SKM-1 treated with dmso at 0.1 percent for 144 hours (cell line): ENCODE results near the gene LRWD1.
"Not testable (repeated sequence)": the region's sequence is repeated elsewhere in the genome, so short reads cannot be mapped to it uniquely, and the experiment has no call there.

Experiments
- DNase-seq: peaks from one replicate; lab custom pipeline; 2025; ENCODE audit not compliant: unreplicated experiment; lab: John Stamatoyannopoulos, UW

Gene LRWD1

GRCh38 chr7:102467581-102468477 is 3.0 kb downstream of the LRWD1 start:
- no peak for DNase-seq

GRCh38 chr7:102468478-102469350 is 3.9 kb downstream of the LRWD1 start:
- DNase-seq, result no peak

GRCh38 chr7:102469351-102469971 is 4.7 kb downstream of the LRWD1 start:
- no peak for DNase-seq

- DNase-seq, result no peak
These were observed 5.4 kb downstream of the LRWD1 start for GRCh38 chr7:102469972-102470825.

DNA sequence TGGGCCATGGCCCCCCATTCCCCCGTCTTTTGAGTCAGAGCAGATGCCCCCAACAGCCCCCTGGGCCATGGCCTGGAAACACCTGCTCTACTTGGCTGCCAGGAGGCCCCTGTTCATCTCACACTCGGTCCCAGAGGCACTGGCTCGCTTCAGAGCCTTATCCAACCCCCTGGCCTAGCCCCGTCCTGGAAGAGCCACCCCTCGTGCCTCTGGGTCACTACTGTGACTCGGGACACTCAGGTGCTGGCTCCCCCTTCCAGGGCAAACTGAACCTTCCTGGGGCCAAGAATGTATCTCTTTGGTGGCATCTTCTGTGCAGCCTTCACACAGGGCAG is 7.0 kb downstream of the LRWD1 start:
- DNase-seq, result no peak

DNA sequence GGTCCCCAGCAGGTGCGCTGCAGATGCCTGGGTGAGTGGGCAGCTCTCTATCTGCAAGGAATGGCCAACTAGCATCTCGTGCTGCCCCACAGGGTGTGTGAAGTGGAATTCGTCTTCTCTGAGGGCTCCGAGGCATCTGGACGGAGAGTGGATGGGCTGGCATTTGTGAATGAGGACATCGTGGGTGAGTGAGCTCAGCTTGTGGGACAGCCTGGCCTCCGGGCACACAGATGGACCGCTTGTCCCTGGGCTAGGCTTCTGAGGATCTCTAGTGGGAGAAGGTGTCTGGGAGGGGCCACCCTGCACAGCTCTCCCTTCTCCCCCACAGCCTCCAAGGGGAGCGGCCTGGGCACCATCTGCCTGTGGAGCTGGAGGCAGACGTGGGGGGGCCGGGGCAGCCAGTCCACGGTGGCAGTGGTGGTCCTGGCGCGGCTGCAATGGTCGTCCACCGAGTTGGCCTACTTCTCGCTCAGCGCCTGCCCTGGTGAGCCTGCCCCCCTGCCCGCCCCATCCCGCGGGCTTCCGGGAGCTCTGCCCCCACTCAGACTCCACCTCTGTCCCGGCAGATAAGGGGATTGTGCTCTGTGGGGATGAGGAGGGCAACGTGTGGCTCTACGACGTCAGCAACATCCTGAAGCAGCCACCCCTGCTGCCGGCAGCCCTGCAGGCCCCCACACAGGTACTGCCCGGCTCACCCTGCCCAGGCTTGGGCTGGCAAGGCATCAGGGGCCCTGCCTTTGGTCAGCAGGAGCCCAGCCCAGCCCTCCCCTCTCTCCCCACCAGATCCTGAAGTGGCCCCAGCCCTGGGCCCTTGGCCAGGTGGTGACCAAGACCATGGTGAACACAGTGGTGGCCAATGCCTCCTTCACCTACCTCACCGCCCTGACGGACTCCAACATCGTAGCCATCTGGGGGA is 7.6 kb downstream of the LRWD1 start:
- DNase-seq, result no peak

- no peak for DNase-seq
These were observed 8.6 kb downstream of the LRWD1 start for GRCh38 chr7:102473271-102473991.

- not testable (repeated sequence) for DNase-seq
These were observed 9.3 kb downstream of the LRWD1 start for GRCh38 chr7:102474116-102474515.

GRCh38 chr7:102474736-102475435 is 10.1 kb downstream of the LRWD1 start:
- DNase-seq, result not testable (repeated sequence)

DNA sequence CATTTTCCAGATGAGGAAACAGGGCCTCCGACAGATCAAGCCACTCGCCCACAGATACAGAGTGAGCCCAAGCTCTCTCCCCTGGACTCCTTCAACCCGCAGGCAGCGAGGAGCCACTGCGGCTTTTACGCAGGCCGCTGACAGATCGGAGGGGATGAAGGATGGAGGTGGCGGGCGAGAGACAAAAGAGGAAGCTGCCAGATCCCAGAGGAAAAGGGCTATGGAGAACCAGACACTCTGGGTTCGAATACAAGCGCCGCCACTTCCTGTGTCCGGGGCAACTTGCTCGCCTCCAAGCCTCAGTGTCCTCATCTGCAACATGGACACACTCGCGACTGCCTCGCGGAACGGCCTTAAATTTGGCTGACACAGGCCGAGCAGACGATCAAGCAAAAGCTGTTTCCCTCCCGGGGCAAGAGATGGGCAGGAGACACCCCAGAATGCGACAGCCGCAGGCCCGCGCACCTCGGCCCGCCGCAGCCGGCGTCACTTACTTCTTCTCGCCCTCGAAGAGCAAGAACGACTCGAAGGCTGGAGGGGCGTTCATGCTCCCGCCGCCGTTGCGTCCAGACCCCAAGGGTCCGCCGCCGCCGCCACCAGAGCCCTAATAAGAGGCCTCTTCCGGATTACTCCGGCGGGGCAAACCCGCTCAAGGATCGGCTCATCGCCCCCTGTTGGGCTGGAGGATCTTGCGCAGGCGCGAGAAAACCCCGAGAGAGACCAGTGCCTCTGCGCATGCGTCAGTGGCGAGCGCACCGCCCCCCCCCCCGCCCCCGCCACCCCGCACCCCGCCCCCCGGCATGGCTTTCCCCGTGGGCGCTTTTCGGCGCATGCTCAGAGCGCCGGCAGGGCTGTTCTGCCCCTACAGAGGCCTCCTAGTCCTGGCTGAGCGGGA is 13.8 kb downstream of the LRWD1 start, which contains the start of gene POLR2J:
Gene POLR2J, minus strand, starts transcription at position 609 of the 895 bp plus-strand sequence. Its CDS starts 62 bp downstream, at position 547.
- DNase-seq, result not testable (repeated sequence)

DNA sequence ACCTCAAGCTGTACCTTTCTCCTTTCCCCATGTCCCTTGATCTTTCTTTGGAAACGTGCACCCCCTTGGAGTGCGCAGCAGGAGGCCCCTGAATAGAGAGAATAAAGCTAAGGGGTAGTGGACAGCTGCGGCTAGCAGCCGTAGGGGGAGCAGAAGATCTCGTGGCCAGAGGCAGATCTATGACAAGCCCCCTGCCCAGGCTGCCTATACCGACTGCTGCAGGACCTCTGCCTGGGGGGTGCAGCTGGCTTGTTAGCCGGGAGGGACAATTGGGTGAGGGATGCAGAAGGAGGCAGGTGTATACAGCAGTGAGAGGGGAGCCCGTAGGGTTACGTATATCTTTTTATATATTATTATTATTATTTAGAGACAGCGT is 14.4 kb downstream of the LRWD1 start:
- DNase-seq, result not testable (repeated sequence)

- DNase-seq, result not testable (repeated sequence)
These were observed 15.3 kb downstream of the LRWD1 start for GRCh38 chr7:102479982-102480637.

DNA sequence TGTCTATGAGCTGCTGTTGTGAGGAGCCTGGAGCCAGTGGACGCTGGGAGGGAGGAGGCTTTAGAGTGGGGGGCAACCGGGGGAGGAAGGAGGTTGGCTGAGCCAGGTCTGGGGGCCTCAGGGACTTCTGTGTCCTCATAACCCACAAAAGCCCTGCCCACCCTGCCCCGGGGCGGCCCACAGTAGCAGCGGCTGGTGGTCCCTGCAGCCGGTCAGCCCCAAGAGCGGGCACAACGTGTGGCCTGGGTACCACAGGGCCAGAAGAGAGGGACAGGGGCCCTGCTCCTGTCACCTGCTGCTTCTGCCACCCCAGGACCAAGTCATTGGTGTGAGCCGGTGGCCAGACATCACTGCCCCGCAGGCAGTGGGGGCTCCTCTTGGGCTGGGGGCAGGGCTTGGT is 17.2 kb downstream of the LRWD1 start:
- not testable (repeated sequence) for DNase-seq

DNA sequence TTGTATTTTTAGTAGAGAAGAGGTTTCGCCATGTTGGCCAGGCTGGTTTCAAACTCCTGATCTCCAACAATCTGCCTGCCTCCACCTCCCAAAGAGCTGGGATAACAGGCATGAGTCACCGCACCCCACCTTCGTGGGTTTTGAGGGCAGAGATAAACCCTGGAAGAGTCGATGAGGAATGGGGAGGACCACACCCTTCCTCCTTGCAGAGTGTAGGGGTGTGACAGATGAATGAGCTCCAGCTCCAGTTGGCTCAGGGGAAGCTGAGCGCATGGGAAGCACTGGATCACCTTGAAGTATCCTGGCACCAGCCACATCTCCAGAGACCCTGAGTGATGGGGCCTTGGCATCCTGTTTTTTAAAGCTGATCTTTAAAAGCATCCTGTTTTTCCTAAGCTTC is 19.5 kb downstream of the LRWD1 start:
- not testable (repeated sequence) for DNase-seq

GRCh38 chr7:102490529-102491075 is 25.8 kb downstream of the LRWD1 start:
- DNase-seq, result not testable (repeated sequence)

- DNase-seq, result not testable (repeated sequence)
These were observed 28.6 kb downstream of the LRWD1 start for GRCh38 chr7:102493220-102493935.
